Measurements from ENCODE around the gene INHBA.

Gene INHBA

GRCh38 chr7:41694495-41694894 is 8.4 kb downstream of the INHBA start:
- Histone ChIP-seq H3K4me1 (ENCODE audit: control insufficient read depth, low read length) (no peaks in the 10 kb centered on the region), H3K4me3 (ENCODE audit: low read length) (no peak overlapping the region), H3K27ac (ENCODE audit: low read depth, low read length) (no peak overlapping the region), H3K4me2 (ENCODE audit: low read length) (no peak overlapping the region), H3K36me3 (ENCODE audit: control insufficient read depth, low read length) (no peaks in the 10 kb centered on the region), H3K79me2 (ENCODE audit: control insufficient read depth, low read length) (no peaks in the 10 kb centered on the region), H3K9me2 (replicated peaks; ENCODE audit: control insufficient read depth, low read length) (no peaks in the 10 kb centered on the region), H3F3A (ENCODE audit: control insufficient read depth, insufficient read depth) (no peaks in the 10 kb centered on the region), H3K27me3 (ENCODE audit: control insufficient read depth, low read length) (peaks cover 12% of the 10 kb centered on the region), H4K20me1 (ENCODE audit: control insufficient read depth, insufficient read depth, low read depth, low read length) (no peaks in the 10 kb centered on the region), H3K9me3 (ENCODE audit: control insufficient read depth, insufficient read depth, low read length) (no peaks in the 10 kb centered on the region)
- TF ChIP-seq CTCF (IDR thresholded peaks at IDR 0.05; ENCODE audit: low read depth, low read length, poor library complexity, severe bottlenecking), result no peak

- Histone ChIP-seq H3K4me1 (ENCODE audit: control insufficient read depth, low read length) (no peaks in the 10 kb centered on the region), H3K79me2 (ENCODE audit: control insufficient read depth, low read length) (no peaks in the 10 kb centered on the region), H3K27me3 (ENCODE audit: control insufficient read depth, low read length) (peaks cover under 1% of the 10 kb centered on the region), H3K9me3 (ENCODE audit: control insufficient read depth, insufficient read depth, low read length) (no peaks in the 10 kb centered on the region), H3K36me3 (ENCODE audit: control insufficient read depth, low read length) (no peaks in the 10 kb centered on the region), H3F3A (ENCODE audit: control insufficient read depth, insufficient read depth) (no peaks in the 10 kb centered on the region), H3K27ac (ENCODE audit: low read depth, low read length) (no peak overlapping the region), H3K9me2 (replicated peaks; ENCODE audit: control insufficient read depth, low read length) (no peaks in the 10 kb centered on the region), H3K4me3 (ENCODE audit: low read length) (no peak overlapping the region), H4K20me1 (ENCODE audit: control insufficient read depth, insufficient read depth, low read depth, low read length) (no peaks in the 10 kb centered on the region), H3K4me2 (ENCODE audit: low read length) (no peak overlapping the region)
- no peak for TF ChIP-seq CTCF (IDR thresholded peaks at IDR 0.05; ENCODE audit: low read depth, low read length, poor library complexity, severe bottlenecking)
- TF ChIP-seq EZH2phosphoT487 (IDR thresholded peaks at IDR 0.05; ENCODE audit: borderline replicate concordance, low read length), result no peak
These were observed 9.5 kb downstream of the INHBA start for GRCh38 chr7:41693150-41693997.

- Histone ChIP-seq H3K4me2 (ENCODE audit: low read length) (no peak overlapping the region), H3K27ac (ENCODE audit: low read depth, low read length) (no peak overlapping the region), H3K9me2 (replicated peaks; ENCODE audit: control insufficient read depth, low read length) (no peaks in the 10 kb centered on the region), H3K4me3 (ENCODE audit: low read length) (no peak overlapping the region), H3K79me2 (ENCODE audit: control insufficient read depth, low read length) (no peaks in the 10 kb centered on the region), H4K20me1 (ENCODE audit: control insufficient read depth, insufficient read depth, low read depth, low read length) (no peaks in the 10 kb centered on the region), H3K36me3 (ENCODE audit: control insufficient read depth, low read length) (no peaks in the 10 kb centered on the region), H3K27me3 (ENCODE audit: control insufficient read depth, low read length) (no peaks in the 10 kb centered on the region), H3K9me3 (ENCODE audit: control insufficient read depth, insufficient read depth, low read length) (no peaks in the 10 kb centered on the region), H3F3A (ENCODE audit: control insufficient read depth, insufficient read depth) (no peaks in the 10 kb centered on the region), H3K4me1 (ENCODE audit: control insufficient read depth, low read length) (no peaks in the 10 kb centered on the region)
- TF ChIP-seq CTCF (IDR thresholded peaks at IDR 0.05; ENCODE audit: low read depth, low read length, poor library complexity, severe bottlenecking) (no peak), EZH2phosphoT487 (IDR thresholded peaks at IDR 0.05; ENCODE audit: borderline replicate concordance, low read length) (no peak)
These were observed 10.6 kb downstream of the INHBA start for GRCh38 chr7:41692251-41692650.
